GM18519 (cell line): Measurements from ENCODE around the gene SLC35F4.
A peak's percentile ranks its signal among the peaks of the same experiment; 100 is the strongest.
"Not testable (repeated sequence)": the region's sequence is repeated elsewhere in the genome, so short reads cannot be mapped to it uniquely, and the experiment has no call there.

Experiments
- ATAC-seq: cut with Tn5 transposase; IDR thresholded peaks from one replicate; pipeline ENCODE4 v1.9.1; 2021; ENCODE audit warnings: mild to moderate bottlenecking, moderate library complexity; ENCODE audit not compliant: unreplicated experiment, low FRiP score

Gene SLC35F4

DNA sequence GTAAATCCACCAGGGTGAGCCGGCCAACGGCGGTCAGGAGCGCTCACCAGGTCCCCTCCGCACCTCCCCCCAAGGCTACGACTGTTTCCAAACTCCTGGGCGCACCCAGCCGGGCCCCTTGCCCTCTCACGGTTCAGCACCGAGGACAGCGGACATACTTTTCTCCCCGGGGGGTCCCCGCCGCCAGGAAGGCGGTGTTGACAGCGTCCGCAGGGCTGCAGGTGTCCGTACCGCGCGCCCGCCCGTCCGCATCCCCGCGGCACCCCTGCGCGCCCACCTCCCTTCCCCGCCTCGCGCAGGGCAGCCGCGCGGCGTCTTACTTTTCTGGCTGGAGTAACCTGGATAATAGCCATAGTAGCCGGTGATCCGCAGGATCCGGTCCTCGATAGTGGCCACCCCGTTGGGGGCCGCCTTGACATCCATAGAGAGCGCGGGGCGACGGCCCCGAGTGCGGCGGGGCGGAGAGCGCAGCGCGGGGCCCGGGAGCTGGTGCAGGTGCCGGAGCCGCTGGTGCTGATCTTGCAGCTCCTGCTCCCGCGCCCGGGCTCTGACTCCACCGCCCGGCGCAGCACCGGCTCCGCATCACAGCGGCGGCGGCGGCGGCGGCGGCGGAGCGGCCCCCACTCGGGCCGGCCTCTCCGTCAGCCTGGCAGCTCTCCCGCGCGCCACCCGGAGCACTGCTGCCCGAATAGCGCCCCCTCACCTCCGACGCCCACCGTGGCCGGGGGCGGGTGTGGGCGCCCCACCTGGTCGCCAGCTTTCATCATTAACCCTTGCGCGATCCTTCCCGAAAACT is at the start of gene SLC35F4:
Gene SLC35F4, minus strand, starts transcription at position 690 of the 796 bp plus-strand sequence.
- no peak for ATAC-seq

DNA sequence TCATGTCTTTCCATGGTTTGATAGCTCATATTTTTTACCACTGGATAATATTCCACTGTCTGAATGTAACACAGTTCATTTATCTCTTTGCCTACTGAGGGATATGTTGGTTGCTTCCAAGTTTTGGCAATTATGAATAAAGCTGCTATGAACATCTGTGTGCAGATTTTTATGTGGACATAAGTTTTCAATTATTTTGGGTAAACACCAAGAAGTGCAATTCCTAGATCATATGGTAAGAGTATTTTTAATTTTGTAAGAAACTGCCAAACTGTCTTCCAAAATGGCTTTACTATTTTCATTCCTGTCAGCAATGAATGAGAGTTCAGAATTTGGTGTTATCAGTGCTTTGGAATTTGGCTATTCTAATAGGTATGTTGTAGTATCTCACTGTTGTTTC is 43.7 kb upstream of the SLC35F4 start:
- no peak for ATAC-seq

DNA sequence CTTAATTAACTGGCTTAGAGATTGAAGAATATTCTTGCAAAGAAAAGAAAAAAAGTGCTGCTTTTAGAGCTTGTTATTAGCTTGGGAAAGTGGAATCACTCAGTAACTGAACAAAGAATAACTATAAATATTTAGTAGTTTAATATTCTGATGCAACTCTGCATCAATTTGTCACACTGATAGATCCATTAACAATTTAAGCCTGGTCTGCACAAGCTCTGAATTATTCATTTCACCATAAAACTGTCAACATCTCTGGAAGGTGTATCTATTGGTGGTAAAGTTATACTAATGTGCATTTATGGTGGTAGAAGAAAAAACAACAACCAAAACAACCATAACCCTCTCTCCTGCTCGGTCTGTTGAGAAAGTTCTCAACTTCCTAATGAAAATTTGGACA is 38.1 kb upstream of the SLC35F4 start:
- no peak for ATAC-seq

DNA sequence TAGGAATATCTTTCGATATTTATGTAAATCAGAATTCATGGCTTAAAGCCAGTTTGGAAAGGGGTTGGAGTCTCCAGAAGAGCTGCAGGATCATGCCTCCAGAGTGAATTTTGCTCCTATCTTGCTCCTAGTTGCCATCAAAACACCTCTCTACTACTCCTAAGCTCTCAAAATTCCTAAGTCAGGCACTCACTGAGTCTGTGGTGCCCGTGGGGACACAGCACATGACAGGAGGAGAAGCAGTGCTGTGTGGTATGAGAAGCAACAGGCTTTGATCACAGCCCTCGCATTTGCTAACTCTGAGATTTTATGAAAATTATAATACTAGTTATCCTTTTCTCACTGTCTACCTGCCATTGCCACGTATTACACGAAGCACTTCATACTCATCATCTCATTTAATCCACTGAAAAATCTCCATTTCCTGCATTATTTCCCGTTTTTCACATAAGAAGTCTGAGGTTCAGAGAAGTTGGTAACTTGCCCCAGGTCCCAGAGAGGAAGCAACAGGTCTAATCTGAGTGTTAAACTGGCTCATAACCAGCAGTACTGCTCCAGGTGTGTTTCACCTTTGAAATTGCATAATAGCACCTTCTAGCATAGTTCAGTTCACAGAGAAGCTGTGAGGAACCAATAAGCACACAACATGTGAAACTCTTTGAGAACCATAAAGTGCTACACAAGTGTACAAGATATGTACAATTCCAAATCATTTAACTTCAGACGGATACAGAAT is 33.1 kb upstream of the SLC35F4 start:
- ATAC-seq: no peak

DNA sequence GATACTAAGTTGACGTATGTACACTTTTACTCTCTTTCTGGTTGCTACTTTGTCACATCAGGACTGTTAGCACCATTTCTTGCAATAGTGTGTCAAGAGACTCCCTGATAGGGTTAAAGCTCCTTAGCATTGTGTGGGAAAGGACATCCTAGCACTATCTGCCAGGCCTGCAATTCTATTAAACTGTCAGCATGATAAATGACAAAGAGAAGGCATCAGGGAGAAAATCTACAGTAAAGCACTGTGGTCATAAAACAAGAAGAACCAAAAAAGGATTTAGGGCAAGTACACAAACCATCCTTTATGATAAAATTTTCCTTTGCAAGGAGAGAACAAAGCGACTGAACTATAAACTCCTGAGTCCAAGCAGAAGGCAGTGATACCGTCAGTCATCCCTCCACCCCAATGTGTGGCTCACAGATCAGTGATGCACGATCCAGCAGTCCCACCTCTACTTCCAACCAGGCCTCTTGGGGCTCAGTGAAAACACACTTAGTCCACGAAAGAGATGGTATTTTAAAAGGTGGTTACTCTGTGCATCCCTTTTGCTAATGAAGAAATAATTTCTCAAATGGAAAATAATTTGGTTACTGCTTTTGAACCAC is 31.4 kb upstream of the SLC35F4 start:
- ATAC-seq: no peak

DNA sequence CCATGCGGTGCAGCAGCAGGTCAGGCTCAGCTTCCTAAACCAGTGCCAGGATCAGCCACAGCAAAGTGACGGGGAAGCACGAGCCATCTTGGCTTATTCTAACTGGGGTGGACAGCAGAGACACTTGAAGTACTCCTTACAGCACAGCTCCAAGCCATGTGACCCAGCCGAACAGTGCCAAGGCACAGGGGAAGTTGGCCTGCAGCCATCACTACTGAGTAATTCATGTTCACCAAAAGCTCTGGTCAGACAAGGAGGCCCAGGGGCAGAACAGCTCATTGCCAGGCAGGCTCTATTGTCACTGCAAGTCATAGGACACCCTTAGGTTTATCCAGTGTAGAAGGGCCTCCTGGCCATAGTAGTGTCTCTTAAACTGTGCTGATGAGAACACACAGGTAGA is 23.4 kb upstream of the SLC35F4 start:
- ATAC-seq: no peak

DNA sequence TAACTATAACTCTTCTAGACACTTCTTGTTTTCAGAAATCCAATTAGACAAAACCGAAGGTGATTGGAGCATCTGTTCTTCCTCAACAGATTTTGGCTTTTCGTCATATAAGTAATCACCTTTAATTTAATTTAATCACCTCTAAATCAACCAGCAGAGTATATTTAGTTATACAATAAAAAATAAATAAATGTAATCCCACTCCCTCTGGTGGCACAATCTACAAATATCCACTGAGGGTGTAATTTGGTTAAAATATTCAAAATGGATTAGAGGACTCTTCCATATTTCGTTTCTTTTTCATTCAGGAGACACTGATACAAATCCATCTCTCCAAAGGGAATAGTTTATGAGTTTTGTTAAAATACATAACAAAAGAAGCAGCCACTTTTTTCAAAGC is 18.3 kb upstream of the SLC35F4 start:
- ATAC-seq: no peak

DNA sequence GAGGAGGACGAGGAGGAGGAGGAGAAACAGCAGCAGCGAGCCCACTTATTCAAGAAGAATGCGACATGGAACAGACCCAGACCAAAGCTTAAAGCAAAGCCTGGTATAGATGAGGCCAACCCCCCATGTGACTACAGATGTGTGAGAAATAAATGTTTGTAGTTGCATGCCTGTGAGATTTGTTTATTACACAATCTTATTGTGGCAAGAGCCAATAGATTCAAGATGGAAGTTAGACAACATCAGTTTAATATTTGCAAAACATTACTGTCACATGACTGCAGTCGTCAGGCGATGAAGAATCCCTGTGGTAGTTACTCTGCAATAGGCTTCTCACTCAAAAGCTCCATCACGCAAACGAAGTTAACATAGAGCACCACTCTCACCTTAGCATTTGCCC is 17.2 kb upstream of the SLC35F4 start:
- ATAC-seq: no peak

DNA sequence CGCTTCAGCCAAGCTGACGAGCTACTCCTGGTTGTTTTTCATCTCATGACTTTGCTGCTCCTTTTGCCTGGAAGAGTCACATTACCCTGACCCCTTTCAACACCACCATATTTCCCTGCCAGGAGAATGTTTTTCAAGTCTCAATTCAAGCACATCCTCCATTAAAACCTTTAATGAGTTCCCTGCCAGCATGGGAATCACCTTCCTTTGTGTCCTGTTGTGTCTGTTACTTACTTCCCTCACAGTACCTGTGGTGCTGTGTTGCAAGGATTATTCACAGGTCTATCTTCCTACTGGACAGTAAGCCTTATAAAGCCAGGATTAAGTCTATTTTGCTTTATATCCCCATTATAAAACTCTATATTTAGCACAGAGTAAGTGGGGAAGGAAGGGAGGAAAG is 13.6 kb upstream of the SLC35F4 start:
- ATAC-seq: no peak

DNA sequence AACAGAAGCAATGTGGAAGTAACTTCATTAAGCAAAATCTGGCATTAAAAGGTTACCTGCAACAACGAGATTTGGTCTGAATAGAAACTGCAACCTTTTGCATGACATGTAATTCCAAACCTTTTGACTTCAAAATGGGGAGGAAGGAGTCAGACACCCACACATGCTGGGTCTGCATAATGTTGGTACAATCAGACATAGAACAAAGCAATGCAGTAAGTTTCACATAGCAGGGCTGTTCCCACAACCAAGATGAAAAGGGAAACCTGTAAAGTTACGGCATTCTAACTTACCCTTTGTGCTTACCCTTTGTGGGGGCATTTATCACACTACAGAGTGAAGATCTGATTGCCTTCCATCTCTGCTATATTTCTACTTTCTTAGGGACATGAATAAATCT is 10.1 kb upstream of the SLC35F4 start:
- ATAC-seq: no peak

DNA sequence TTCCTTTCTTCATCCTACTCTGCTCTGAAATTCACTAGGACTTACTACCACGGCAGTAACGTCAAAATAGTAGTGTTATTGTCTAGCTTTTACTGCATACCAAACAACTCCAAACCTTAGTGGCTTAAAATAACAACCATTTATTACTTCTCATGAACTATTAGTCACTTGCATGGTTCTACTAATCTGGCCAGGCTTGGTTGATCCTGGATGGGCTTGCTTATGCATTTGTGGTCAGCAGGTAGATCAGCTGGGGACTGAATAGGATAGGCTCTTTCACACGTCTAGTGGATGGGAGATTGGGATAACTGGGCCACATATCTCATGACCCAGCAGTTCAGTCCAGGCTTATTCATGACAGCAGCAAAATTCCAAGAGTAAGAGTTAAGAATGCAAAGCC is 9.4 kb upstream of the SLC35F4 start:
- ATAC-seq: no peak

DNA sequence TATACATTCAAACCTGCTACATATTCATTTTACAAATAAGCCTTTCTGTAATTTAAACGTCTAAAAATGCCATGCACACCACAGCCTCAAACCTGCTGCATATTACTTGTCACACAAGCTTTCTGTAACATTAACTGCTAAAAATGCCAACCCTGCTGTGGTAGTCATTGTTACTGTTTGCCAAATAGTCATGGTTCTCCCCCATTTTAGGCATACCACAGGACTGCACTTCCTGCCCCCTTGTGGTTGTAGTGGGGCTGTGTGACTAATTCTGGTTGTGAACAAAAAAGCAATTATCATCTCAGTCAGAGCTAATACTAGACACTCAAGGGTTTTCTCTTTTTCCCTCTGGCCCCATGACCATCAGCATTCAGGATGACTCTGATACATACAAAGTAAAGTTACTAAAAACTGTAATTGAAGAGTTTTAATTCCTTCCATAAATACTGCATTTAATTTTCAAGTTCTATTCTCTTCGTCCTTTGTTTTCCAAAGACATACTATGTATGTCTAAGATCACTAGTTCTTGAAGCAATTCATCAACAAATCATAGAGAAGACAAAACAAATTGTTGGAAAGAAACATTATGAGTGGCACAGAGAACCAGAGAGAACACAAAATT is 5.7 kb upstream of the SLC35F4 start:
- peak; percentile 69 for ATAC-seq

DNA sequence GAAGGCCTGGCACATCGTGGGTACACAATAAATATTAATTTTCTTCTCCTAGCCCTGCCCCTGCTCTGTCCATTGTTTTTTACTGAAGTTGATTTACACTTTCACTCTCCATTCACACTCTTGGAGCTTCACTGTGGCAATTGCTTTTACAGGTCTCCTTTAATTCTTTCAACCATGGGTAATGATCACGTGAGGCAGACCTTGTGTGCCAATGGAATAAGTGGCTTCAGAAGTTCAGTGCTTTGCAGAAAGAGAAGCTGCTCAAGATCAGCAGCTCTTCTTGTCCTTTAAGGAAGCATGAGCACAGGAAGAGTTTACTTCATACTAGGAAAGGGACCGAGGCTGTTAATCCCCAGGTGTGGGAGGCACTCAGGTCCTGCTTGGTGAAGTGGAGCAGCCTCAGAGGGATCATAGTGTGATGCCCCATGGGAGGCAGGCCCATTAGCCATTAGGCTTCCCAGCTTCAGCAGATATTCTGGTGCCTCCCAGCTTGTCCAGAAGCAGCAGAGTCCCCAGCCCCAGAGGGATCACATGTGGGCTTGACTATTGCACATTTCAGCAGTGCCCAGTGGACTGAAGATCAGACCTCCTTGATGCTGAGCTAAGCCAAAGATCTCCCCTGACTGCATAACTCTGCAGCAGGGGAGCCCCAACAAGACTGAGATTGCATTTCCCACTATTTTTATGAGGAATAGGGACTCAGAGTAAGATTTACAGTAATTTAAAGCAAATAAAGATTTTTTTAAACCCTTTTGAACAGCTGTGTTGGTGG is 5.0 kb upstream of the SLC35F4 start:
- no peak for ATAC-seq

DNA sequence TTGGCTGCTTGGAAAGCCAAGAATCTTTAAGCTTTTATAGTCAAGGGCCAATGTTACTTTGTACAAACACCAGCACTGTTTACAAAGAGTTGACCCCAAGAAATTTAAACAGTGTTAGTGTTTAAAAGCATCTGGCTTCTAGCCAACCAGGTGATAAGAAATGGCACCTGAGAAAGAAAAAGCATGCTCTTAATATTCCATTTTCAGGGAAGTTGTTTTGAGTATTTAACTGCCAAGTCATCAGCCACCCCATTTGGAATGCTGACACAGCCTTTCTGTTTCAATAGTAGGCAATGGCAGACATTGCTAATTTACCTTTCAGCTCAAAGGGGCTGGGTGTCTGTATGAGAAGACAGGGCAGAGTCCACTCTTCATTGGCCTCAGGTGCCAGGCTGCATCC is 3.7 kb upstream of the SLC35F4 start:
- ATAC-seq: no peak

DNA sequence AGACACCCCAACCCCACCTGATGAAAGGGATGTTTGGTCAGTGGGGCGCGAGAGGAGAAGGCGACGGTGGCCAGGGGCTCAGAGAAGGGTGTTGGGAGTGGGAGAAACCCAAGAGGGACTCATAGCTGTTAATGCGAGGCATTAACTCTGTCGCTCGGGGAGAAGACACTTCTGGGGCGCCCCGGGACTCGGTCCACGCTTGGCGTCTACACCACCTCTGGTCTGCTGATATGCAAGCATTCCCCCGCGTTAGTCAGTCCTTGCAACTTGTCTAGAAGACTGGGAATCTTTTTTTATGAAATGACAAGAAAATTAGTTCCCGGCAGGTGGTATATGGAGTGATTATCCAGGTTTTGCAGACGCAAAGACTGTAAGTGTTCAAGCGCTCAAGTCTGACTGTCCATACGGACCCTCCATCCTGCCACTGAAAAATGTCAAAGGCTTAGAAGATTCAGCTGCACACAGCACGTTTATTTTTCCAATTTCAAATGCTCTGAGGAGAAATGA is 360 bp upstream of the SLC35F4 start:
- ATAC-seq: no peak

DNA sequence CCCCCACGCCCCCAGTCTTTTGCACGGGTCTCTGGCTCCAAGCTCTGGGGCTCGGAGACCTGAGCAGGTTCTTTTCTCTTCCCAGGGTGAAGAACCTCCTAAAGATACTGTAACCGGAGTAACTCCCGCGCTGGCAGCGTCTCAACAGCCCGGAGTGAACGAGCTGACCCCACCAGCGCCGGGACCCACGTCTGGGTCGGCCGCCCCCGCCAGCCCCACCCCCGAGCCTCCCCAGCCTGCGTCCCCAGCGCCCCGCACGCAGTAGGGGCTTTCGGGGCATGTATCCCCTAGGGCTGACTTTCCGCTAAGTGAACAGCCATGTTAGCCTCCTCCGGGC is 858 bp downstream of the SLC35F4 start:
- ATAC-seq: no peak

DNA sequence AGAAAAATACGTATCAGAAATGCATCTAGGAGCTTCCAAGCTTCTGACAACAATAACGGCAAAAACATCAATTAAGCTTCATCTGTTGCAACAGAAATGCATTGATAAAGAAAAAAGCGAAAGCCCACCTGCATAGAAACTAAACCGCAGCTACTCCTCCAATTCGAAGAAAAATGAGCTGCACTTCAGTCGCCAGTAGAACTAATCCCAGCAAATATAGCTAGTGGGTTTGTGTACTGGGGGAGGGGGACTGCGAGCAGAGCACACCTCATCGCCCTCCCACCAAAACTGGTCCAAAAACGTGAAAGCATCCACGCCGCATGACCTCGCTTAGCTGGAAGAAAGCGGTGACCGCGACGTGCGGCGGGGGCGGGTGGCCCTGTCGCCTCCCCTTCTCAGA is 1.2 kb downstream of the SLC35F4 start:
- ATAC-seq: no peak

DNA sequence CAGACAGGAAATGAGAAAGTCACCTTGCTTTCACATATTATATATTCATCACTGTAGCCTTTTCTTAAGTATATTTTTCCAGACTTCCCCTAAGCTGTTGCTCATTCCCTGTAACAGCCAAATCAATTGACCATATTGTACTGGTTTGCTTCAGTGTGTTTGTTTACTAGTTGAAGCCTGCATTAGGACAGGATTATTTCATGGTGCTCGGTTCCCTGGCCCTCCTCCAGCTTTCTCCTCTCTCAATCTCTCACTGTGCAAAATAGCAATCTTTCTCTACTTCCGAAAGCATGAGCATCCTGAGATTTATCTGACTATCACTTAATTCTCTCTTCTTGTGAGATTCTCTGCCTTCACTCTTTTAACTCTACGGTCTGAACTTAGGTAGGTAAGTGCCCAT is 2.4 kb downstream of the SLC35F4 start:
- ATAC-seq: no peak

DNA sequence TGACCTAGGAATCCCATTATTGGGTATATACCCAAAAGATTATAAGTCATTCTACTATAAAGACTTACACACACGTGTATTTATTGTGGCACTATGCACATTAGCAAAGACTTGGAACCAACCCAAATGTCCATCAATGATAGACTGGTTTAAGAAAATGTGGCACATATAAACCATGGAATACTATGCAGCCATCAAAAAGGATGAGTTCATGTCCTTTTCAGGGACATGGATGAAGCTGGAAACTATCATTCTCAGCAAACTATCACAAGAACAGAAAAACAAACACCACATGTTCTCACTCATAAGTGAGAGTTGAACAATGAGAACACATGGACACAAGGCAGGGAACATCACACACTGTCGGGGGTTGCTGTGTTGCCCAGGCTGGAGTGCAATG is 10.2 kb downstream of the SLC35F4 start:
- ATAC-seq: not testable (repeated sequence)

DNA sequence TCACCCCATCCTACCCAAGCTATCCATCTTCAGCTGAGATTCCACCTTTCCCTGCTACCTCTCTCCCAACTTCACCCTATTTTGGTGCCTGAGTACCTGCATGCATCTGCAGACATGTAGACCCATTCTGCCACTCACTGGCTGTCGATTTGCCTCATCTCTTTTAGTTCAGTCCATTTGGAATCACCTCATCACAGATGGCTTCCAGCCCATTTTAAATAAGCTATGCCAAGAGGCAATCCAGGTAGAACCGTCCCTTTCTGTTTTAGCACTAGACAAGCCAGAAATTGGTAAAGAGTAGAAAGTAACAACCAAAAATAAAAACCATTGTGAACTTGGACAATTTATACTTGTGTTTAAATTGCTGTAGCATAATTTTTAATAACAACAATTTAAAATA is 11.3 kb downstream of the SLC35F4 start:
- no peak for ATAC-seq
